ENCODE data around the gene BANK1. TPM values are rescaled to one million over a fixed set of nuclear protein-coding genes. Genes with fewer than 3 reads are reported as not detected.

The BANK1 gene
- 1 to 10 TPM; 2.0 to 3.7 (median 3.5) TPM for polyA plus RNA-seq (ENCODE audit: insufficient read length in 4 of 4)

- peak; percentile 10 to 47 (median 27) for DNase-seq (ENCODE audit: low read depth in 4 of 4, low spot score in 3 of 4)
These were observed at the start of gene BANK1 for GRCh38 chr4:101790521-101791181. TSS of gene BANK1 (plus strand) at chr4:101790730. CDS start at chr4:101790881, 151 bp downstream.

GRCh38 chr4:101753721-101754120 lies 36.8 kb upstream of the BANK1 start:
- DNase-seq (ENCODE audit: low read depth in 4 of 4, low spot score in 3 of 4): no peak

- DNase-seq (ENCODE audit: low read depth in 4 of 4, low spot score in 3 of 4): no peak
These were observed 34.3 kb upstream of the BANK1 start for GRCh38 chr4:101756181-101756580.

GRCh38 chr4:101761405-101761804 lies 29.1 kb upstream of the BANK1 start:
- DNase-seq (ENCODE audit: low read depth in 4 of 4, low spot score in 3 of 4): no peak

- no peak for DNase-seq (ENCODE audit: low read depth in 4 of 4, low spot score in 3 of 4)
These were observed 28.5 kb upstream of the BANK1 start for GRCh38 chr4:101762025-101762424.

GRCh38 chr4:101762534-101762933 lies 28.0 kb upstream of the BANK1 start:
- DNase-seq (ENCODE audit: low read depth in 4 of 4, low spot score in 3 of 4): no peak

- no peak for DNase-seq (ENCODE audit: low read depth in 4 of 4, low spot score in 3 of 4)
These were observed 27.0 kb upstream of the BANK1 start for GRCh38 chr4:101763576-101763975.

GRCh38 chr4:101774807-101775206 lies 15.7 kb upstream of the BANK1 start:
- no peak for DNase-seq (ENCODE audit: low read depth in 4 of 4, low spot score in 3 of 4)

GRCh38 chr4:101777431-101777830 lies 13.1 kb upstream of the BANK1 start:
- DNase-seq (ENCODE audit: low read depth in 4 of 4, low spot score in 3 of 4): no peak

GRCh38 chr4:101780284-101780683 lies 10.2 kb upstream of the BANK1 start:
- DNase-seq (ENCODE audit: low read depth in 4 of 4, low spot score in 3 of 4): no peak

GRCh38 chr4:101782546-101782945 lies 8.0 kb upstream of the BANK1 start:
- DNase-seq (ENCODE audit: low read depth in 4 of 4, low spot score in 3 of 4): no peak

- DNase-seq (ENCODE audit: low read depth in 4 of 4, low spot score in 3 of 4): no peak
These were observed 5.6 kb upstream of the BANK1 start for GRCh38 chr4:101784957-101785356.

- DNase-seq (ENCODE audit: low read depth in 4 of 4, low spot score in 3 of 4): no peak
These were observed 5.0 kb upstream of the BANK1 start for GRCh38 chr4:101785486-101785885.

- DNase-seq (ENCODE audit: low read depth in 4 of 4, low spot score in 3 of 4): no peak
These were observed 2.7 kb upstream of the BANK1 start for GRCh38 chr4:101787701-101788316.

- DNase-seq (ENCODE audit: low read depth in 4 of 4, low spot score in 3 of 4): peak in 2 of 4 donors; percentile 15 to 20
These were observed 640 bp downstream of the BANK1 start for GRCh38 chr4:101791182-101791558.

- DNase-seq (ENCODE audit: low read depth in 4 of 4, low spot score in 3 of 4): no peak
These were observed 1.6 kb downstream of the BANK1 start for GRCh38 chr4:101792056-101792590.

GRCh38 chr4:101793397-101793796 lies 2.9 kb downstream of the BANK1 start:
- no peak for DNase-seq (ENCODE audit: low read depth in 4 of 4, low spot score in 3 of 4)

GRCh38 chr4:101794806-101795205 lies 4.3 kb downstream of the BANK1 start:
- DNase-seq (ENCODE audit: low read depth in 4 of 4, low spot score in 3 of 4): no peak

GRCh38 chr4:101795704-101796103 lies 5.2 kb downstream of the BANK1 start:
- DNase-seq (ENCODE audit: low read depth in 4 of 4, low spot score in 3 of 4): no peak

GRCh38 chr4:101801958-101802357 lies 11.4 kb downstream of the BANK1 start:
- no peak for DNase-seq (ENCODE audit: low read depth in 4 of 4, low spot score in 3 of 4)

GRCh38 chr4:101806914-101807313 lies 16.4 kb downstream of the BANK1 start:
- DNase-seq (ENCODE audit: low read depth in 4 of 4, low spot score in 3 of 4): peak in 2 of 4 donors; percentile 19 to 26

GRCh38 chr4:101807351-101807750 lies 16.8 kb downstream of the BANK1 start:
- DNase-seq (ENCODE audit: low read depth in 4 of 4, low spot score in 3 of 4): no peak

Data from right renal pelvis (tissue), 4 donors.